A549 (cell line): ENCODE results near the gene INO80. TPM values are rescaled to one million over a fixed set of nuclear protein-coding genes. Genes with fewer than 3 reads are reported as not detected.

Experiments used
- ATAC-seq, 2 experiments: fragments of 200-7000 bp in 1 of 2; fragments of >200 bp in 1 of 2; cut with Nextera tagmentation in 1 of 2; cut with Tn5 transposase in 1 of 2; 3 replicates each; pipeline versions ENCODE4 v1.8.0 to v1.9.1; 2018 to 2020; ENCODE audit warnings: mild to moderate bottlenecking in 1 of 2, moderate library complexity in 1 of 2
- CTCF ChIA-PET: fragments of 300-600 bp; sonication (Branson Sonifier 250); formaldehyde crosslinking; extraction: SDS; loops from one replicate; lab custom pipeline; 2021; ENCODE audit warnings: antibody characterized with exemption, inconsistent platforms; lab: Yijun Ruan, JAX
- POLR2A ChIA-PET: fragments of 350-600 bp; formaldehyde crosslinking; extraction: SDS; loops from one replicate; lab custom pipeline; 2021; ENCODE audit warnings: antibody characterized with exemption, inconsistent platforms; lab: Yijun Ruan, JAX
- DNase-seq, 2 experiments: peaks; one replicate each; pipeline versions ENCODE4 v3.0.0 to v3.0.0-alpha.2; 2011 to 2016; ENCODE audit warnings: low read depth in 1 of 2, low spot score in 1 of 2
- FAIRE-seq: peaks from 2 replicates; lab custom pipeline; 2011; peaks lifted over from hg19 to GRCh38; lab: Jason Lieb, UNC
- H3K27ac ChIP-seq, 2 experiments: fragments of >200 bp; sonication (Bioruptor Twin); formaldehyde crosslinking; 3 replicates each; pipeline ENCODE4 v1.5.1; 2016 to 2017
- H3K4me1 ChIP-seq: fragments of >200 bp; sonication (Bioruptor Twin); formaldehyde crosslinking; 3 replicates; pipeline ENCODE4 v1.6.1; 2016
- H3K4me2 ChIP-seq: fragments of >200 bp; sonication (Bioruptor Twin); formaldehyde crosslinking; 3 replicates; pipeline ENCODE4 v1.6.1; 2016
- H3K4me3 ChIP-seq: fragments of >200 bp; sonication (Bioruptor Twin); formaldehyde crosslinking; 3 replicates; pipeline ENCODE4 v1.5.1; 2016
- H3K9me3 ChIP-seq: fragments of >200 bp; sonication (Bioruptor Twin); formaldehyde crosslinking; 3 replicates; pipeline ENCODE4 v1.6.1; 2016
- BHLHE40 ChIP-seq: IDR thresholded peaks from 2 replicates; pipeline ENCODE4 v1.6.1; 2012; ENCODE audit warnings: low read depth, low read length, inconsistent platforms
- CBX2 ChIP-seq: fragments of 200-600 bp; sonication (generic); IDR thresholded peaks from 2 replicates; pipeline ENCODE4 v1.6.1; 2016; ENCODE audit warnings: low read depth, mild to moderate bottlenecking, borderline replicate concordance
- CEBPB ChIP-seq, 2 experiments: fragments of >200 bp in 1 of 2; sonication (Bioruptor Twin) in 1 of 2; formaldehyde crosslinking in 1 of 2; IDR thresholded peaks; 2 replicates each; pipeline ENCODE4 v1.6.1; 2012 to 2016
- CHD4 ChIP-seq: fragments of 200-600 bp; sonication (generic); IDR thresholded peaks from 2 replicates; pipeline ENCODE4 v1.6.1; 2016; ENCODE audit warnings: antibody characterized with exemption, mild to moderate bottlenecking, borderline replicate concordance
- EHF ChIP-seq: fragments of 250-450 bp; sonication (Bioruptor Pico); IDR thresholded peaks from 2 replicates; pipeline ENCODE4 v1.5.0; 2020; ENCODE audit warnings: mild to moderate bottlenecking
- EHMT2 ChIP-seq: fragments of 200-600 bp; sonication (generic); IDR thresholded peaks from 2 replicates; pipeline ENCODE4 v1.6.1; 2016; ENCODE audit warnings: antibody characterized with exemption, low read depth, mild to moderate bottlenecking, moderate library complexity
- ELK1 ChIP-seq: fragments of 150-350 bp; IDR thresholded peaks from 2 replicates; pipeline ENCODE4 v1.6.1; 2014; ENCODE audit warnings: low read depth, mild to moderate bottlenecking, low read length
- FOSL2 ChIP-seq, 2 experiments: fragments of 450-650 bp in 1 of 2; fragments of >200 bp in 1 of 2; sonication (Bioruptor Twin) in 1 of 2; formaldehyde crosslinking; IDR thresholded peaks; 2 replicates each; pipeline versions ENCODE4 v1.5.0 to v1.6.1; 2016 to 2020; ENCODE audit warnings: mild to moderate bottlenecking in 1 of 2, moderate library complexity in 1 of 2
- GATA3 ChIP-seq: IDR thresholded peaks from 2 replicates; pipeline ENCODE4 v1.6.1; 2012; ENCODE audit warnings: borderline replicate concordance
- HMGXB4 ChIP-seq: fragments of 250-450 bp; sonication (Bioruptor Pico); IDR thresholded peaks from 2 replicates; pipeline ENCODE4 v1.5.0; 2021; ENCODE audit warnings: mild to moderate bottlenecking, moderate library complexity, borderline replicate concordance
- JUN ChIP-seq, 2 experiments: fragments of >200 bp; sonication (Bioruptor Twin); formaldehyde crosslinking; IDR thresholded peaks; 2 replicates in 1 of 2; 3 replicates in 1 of 2; pipeline ENCODE4 v1.6.1; 2016 to 2017
- JUNB ChIP-seq: fragments of >200 bp; sonication (Bioruptor Twin); formaldehyde crosslinking; IDR thresholded peaks from 2 replicates; pipeline ENCODE4 v1.6.1; 2016
- KDM5A ChIP-seq: fragments of 200-600 bp; sonication (generic); IDR thresholded peaks from 2 replicates; pipeline ENCODE4 v1.6.1; 2016; ENCODE audit warnings: antibody characterized with exemption, mild to moderate bottlenecking
- MAFK ChIP-seq: fragments of 450-650 bp; IDR thresholded peaks from 2 replicates; pipeline ENCODE4 v1.6.1; 2014; ENCODE audit not compliant: partially characterized antibody
- MAX ChIP-seq: IDR thresholded peaks from 2 replicates; pipeline ENCODE4 v1.6.1; 2012
- MAZ ChIP-seq: fragments of 150-350 bp; IDR thresholded peaks from 2 replicates; pipeline ENCODE4 v1.6.1; 2014; ENCODE audit warnings: antibody characterized with exemption, low read depth, low read length, borderline replicate concordance
- MYC ChIP-seq: IDR thresholded peaks from 2 replicates; pipeline ENCODE4 v1.6.1; 2012; ENCODE audit warnings: mild to moderate bottlenecking, inconsistent platforms, low read length, improper control_type of control experiment, borderline replicate concordance
- NFE2L2 ChIP-seq: fragments of 150-350 bp; conservative IDR thresholded peaks from 2 replicates; pipeline ENCODE4 v1.6.1; 2014; ENCODE audit warnings: low read length
- POLR2A ChIP-seq: IDR thresholded peaks from 2 replicates; pipeline ENCODE4 v1.6.1; 2012; ENCODE audit warnings: mild to moderate bottlenecking, low read length
- RAD21 ChIP-seq, 2 experiments: fragments of >200 bp in 1 of 2; sonication (Bioruptor Twin) in 1 of 2; formaldehyde crosslinking in 1 of 2; IDR thresholded peaks in 1 of 2; conservative IDR thresholded peaks in 1 of 2; 2 replicates in 1 of 2; 3 replicates in 1 of 2; pipeline ENCODE4 v1.6.1; 2012 to 2018; ENCODE audit warnings: inconsistent platforms in 1 of 2
- RARB ChIP-seq: fragments of 250-450 bp; sonication (Bioruptor Pico); IDR thresholded peaks from 2 replicates; pipeline ENCODE4 v1.8.0; 2021; ENCODE audit warnings: mild to moderate bottlenecking, moderate library complexity
- REST ChIP-seq: fragments of 200-600 bp; sonication (generic); IDR thresholded peaks from 2 replicates; pipeline ENCODE4 v1.6.1; 2016; ENCODE audit warnings: antibody characterized with exemption, mild to moderate bottlenecking, moderate library complexity
- RFX5 ChIP-seq: fragments of 450-650 bp; IDR thresholded peaks from 2 replicates; pipeline ENCODE4 v1.7.1; 2014; ENCODE audit warnings: antibody characterized with exemption, mild to moderate bottlenecking, moderate library complexity
- SMC3 ChIP-seq: fragments of >200 bp; sonication (Bioruptor Twin); formaldehyde crosslinking; IDR thresholded peaks from 3 replicates; pipeline ENCODE4 v1.6.1; 2018; ENCODE audit warnings: inconsistent platforms
- TFCP2L1 ChIP-seq: fragments of 250-450 bp; sonication (Bioruptor Pico); IDR thresholded peaks from 2 replicates; pipeline ENCODE4 v1.5.0; 2021; ENCODE audit warnings: mild to moderate bottlenecking
- TP53 ChIP-seq: fragments of 250-450 bp; sonication (Bioruptor Pico); IDR thresholded peaks from 2 replicates; pipeline ENCODE4 v1.5.0; 2021; ENCODE audit warnings: mild to moderate bottlenecking, moderate library complexity
- ZFP36 ChIP-seq: fragments of 450-650 bp; IDR thresholded peaks from 2 replicates; pipeline ENCODE4 v1.6.1; 2014; ENCODE audit warnings: borderline replicate concordance; ENCODE audit not compliant: partially characterized antibody
- WGBS: methylation state at CpG from one replicate; pipeline ENCODE4 v1.1.6; 2017; ENCODE audit errors: missing lambda C conversion rate; 5-methylcytosine and 5-hydroxymethylcytosine counted together
- polyA plus RNA-seq, 4 experiments: library from polyadenylated mRNA; depleted of rRNA in 3 of 4; stranded (reverse); fragments of >200 nt; fragmentation: RNase III in 1 of 4; extraction: RNeasy Plus Mini Kit Qiagen cat#74134 plus additional on column Dnase treatment in 1 of 4; gene quantifications; 2 replicates in 3 of 4; 3 replicates in 1 of 4; pipeline ENCODE4 v1.2.3, GENCODE V29; 2011 to 2017
- TF ChIP-seq, protein P1 (sequence below): fragments of >200 bp; sonication (Bioruptor Twin); formaldehyde crosslinking; IDR thresholded peaks from 3 replicates; pipeline ENCODE4 v1.5.1; 2016

Gene INO80
- polyA plus RNA-seq, 2 of the 4 experiments (the other 2 are of a cell fraction) = 6.7 to 10.9 TPM

GRCh38 chr15:41104234-41104633 lies 11.8 kb downstream of the INO80 start:
- WGBS = 93% methylated on average over 2 of the region's 2 CpGs
- no peak for DNase-seq
- FAIRE-seq = no peak
- Histone ChIP-seq H3K4me2 (no peak overlapping the region), H3K4me3 (no peak overlapping the region), H3K9me3 (no peaks in the 10 kb centered on the region), H3K27ac (no peak overlapping the region), H3K4me1 (peaks cover 6% of the 10 kb centered on the region; the same call in 1 of the 3 replicates)
- no peak for ATAC-seq
- ChIA-PET CTCF (no interaction called here), POLR2A (no interaction called here)
- TF ChIP-seq BHLHE40 (no peak), RFX5 (no peak), JUN (IDR thresholded peaks at IDR 0.05) (no peak), EHF (CRISPR knock-in tag) (no peak), TP53 (no peak), REST (no peak), EHMT2 (no peak), ELK1 (no peak), NFE2L2 (no peak), SMC3 (no peak), JUNB (no peak), RAD21 (conservative IDR thresholded peaks at IDR 0.05 in 1 of 2, IDR thresholded peaks at IDR 0.05 in 1 of 2) (no peak), KDM5A (no peak)

- ChIA-PET CTCF (interaction anchor here (1.0 kb wide), 1 partner anchor 11 kb away, joined by 3 read pairs; no protein-coding TSS in a partner anchor), POLR2A (no interaction called here)
- peaks cover 6% of the 10 kb centered on the region; the same call in 1 of the 3 replicates for H3K4me1 ChIP-seq
- 91% methylated on average over 2 of the region's 2 CpGs for WGBS
- TF ChIP-seq MYC (no peak), HMGXB4 (CRISPR knock-in tag) (no peak), POLR2A (no peak), MAFK (no peak), CBX2 (no peak), GATA3 (no peak), TFCP2L1 (CRISPR knock-in tag) (no peak), ZFP36 (no peak), RARB (CRISPR knock-in tag) (no peak), CHD4 (no peak), MAX (no peak), MAZ (no peak), NFE2L2 (no peak), FOSL2 (IDR thresholded peaks at IDR 0.05) (no peak), FOSL2 (CRISPR knock-in tag; IDR thresholded peaks at IDR 0.05) (no peak), JUN (IDR thresholded peaks at IDR 0.05) (no peak), CEBPB (IDR thresholded peaks at IDR 0.05) (no peak)
- TF ChIP-seq, protein P1, sequence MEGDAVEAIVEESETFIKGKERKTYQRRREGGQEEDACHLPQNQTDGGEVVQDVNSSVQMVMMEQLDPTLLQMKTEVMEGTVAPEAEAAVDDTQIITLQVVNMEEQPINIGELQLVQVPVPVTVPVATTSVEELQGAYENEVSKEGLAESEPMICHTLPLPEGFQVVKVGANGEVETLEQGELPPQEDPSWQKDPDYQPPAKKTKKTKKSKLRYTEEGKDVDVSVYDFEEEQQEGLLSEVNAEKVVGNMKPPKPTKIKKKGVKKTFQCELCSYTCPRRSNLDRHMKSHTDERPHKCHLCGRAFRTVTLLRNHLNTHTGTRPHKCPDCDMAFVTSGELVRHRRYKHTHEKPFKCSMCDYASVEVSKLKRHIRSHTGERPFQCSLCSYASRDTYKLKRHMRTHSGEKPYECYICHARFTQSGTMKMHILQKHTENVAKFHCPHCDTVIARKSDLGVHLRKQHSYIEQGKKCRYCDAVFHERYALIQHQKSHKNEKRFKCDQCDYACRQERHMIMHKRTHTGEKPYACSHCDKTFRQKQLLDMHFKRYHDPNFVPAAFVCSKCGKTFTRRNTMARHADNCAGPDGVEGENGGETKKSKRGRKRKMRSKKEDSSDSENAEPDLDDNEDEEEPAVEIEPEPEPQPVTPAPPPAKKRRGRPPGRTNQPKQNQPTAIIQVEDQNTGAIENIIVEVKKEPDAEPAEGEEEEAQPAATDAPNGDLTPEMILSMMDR = no peak
- no peaks in the 10 kb centered on the region for H3K9me3 ChIP-seq
- DNase-seq (no peak), FAIRE-seq (no peak), ATAC-seq (no peak)
- no peak overlapping the region for H3K4me2 ChIP-seq
- H3K27ac ChIP-seq = no peak overlapping the region
- H3K4me3 ChIP-seq = no peak overlapping the region
Measured at GRCh38 chr15:41102854-41103253, 13.2 kb downstream of the INO80 start.
